Muscle layer of duodenum (tissue), 2 donors: ENCODE measurements around the gene DEFB114.
A peak's percentile ranks its signal among the peaks of the same experiment; 100 is the strongest.

ENCODE experiments used
- H3K27ac ChIP-seq: one replicate; pipeline ENCODE4 v1.7.0; 2013; ENCODE audit warnings: mild to moderate bottlenecking, low read length
- H3K27me3 ChIP-seq: one replicate; pipeline ENCODE4 v1.7.0; 2013; ENCODE audit warnings: low read depth, mild to moderate bottlenecking, control low read depth, low read length
- H3K36me3 ChIP-seq, 2 donors: one replicate each; pipeline ENCODE4 v1.7.0; 2013; ENCODE audit warnings: low read length in 2 of 2, control low read depth in 1 of 2, mild to moderate bottlenecking in 1 of 2; ENCODE audit not compliant: insufficient read depth in 2 of 2, control insufficient read depth in 1 of 2
- H3K4me1 ChIP-seq, 2 donors: one replicate each; pipeline ENCODE4 v1.7.0; 2013; ENCODE audit warnings: low read length in 2 of 2, mild to moderate bottlenecking in 2 of 2, control low read depth in 1 of 2, moderate library complexity in 1 of 2; ENCODE audit not compliant: insufficient read depth in 2 of 2, control insufficient read depth in 1 of 2
- H3K4me3 ChIP-seq, 2 donors: one replicate each; pipeline ENCODE4 v1.7.0; 2013; ENCODE audit warnings: low read length in 2 of 2, low read depth in 1 of 2, mild to moderate bottlenecking in 1 of 2
- H3K9me3 ChIP-seq, 2 donors: one replicate each; pipeline ENCODE4 v1.7.0; 2013; ENCODE audit warnings: low read length in 2 of 2, control low read depth in 1 of 2, mild to moderate bottlenecking in 1 of 2; ENCODE audit not compliant: control insufficient read depth in 1 of 2
- donor health status: healthy.

The DEFB114 gene

GRCh38 chr6:49964064-49964463 lies at the start of gene DEFB114:
Gene DEFB114 (minus strand): TSS chr6:49964164. CDS start chr6:49964105, 59 bp downstream.
- Histone ChIP-seq H3K36me3 (no peaks in the 10 kb centered on the region), H3K27ac (no peak within 1 kb of the TSS), H3K9me3 (no peaks in the 10 kb centered on the region), H3K27me3 (no peaks in the 10 kb centered on the region), H3K4me1 (no peaks in the 10 kb centered on the region), H3K4me3 (no peak within 1 kb of the TSS)

GRCh38 chr6:50007819-50008218 lies 43.9 kb upstream of the DEFB114 start:
- Histone ChIP-seq H3K36me3 (no peaks in the 10 kb centered on the region), H3K4me1 (no peaks in the 10 kb centered on the region), H3K27me3 (no peaks in the 10 kb centered on the region), H3K4me3 (no peak overlapping the region), H3K9me3 (no peaks in the 10 kb centered on the region), H3K27ac (no peak overlapping the region)

- Histone ChIP-seq H3K36me3 (no peaks in the 10 kb centered on the region), H3K27me3 (no peaks in the 10 kb centered on the region), H3K27ac (no peak overlapping the region), H3K4me1 (no peaks in the 10 kb centered on the region), H3K9me3 (no peaks in the 10 kb centered on the region), H3K4me3 (no peak overlapping the region)
These were observed 39.2 kb upstream of the DEFB114 start for GRCh38 chr6:50003139-50003538.

- Histone ChIP-seq H3K4me1 (no peaks in the 10 kb centered on the region), H3K36me3 (no peaks in the 10 kb centered on the region), H3K9me3 (no peaks in the 10 kb centered on the region), H3K27me3 (no peaks in the 10 kb centered on the region), H3K4me3 (no peak overlapping the region), H3K27ac (no peak overlapping the region)
These were observed 31.3 kb upstream of the DEFB114 start for GRCh38 chr6:49995278-49995677.

GRCh38 chr6:49988900-49989299 lies 24.9 kb upstream of the DEFB114 start:
- no peaks in the 10 kb centered on the region for H3K9me3 ChIP-seq
- H3K4me1 ChIP-seq = no peaks in the 10 kb centered on the region
- no peak overlapping the region for H3K27ac ChIP-seq

GRCh38 chr6:49987749-49988148 lies 23.8 kb upstream of the DEFB114 start:
- Histone ChIP-seq H3K27ac (no peak overlapping the region), H3K4me3 (no peak overlapping the region), H3K4me1 (no peaks in the 10 kb centered on the region), H3K36me3 (no peaks in the 10 kb centered on the region), H3K27me3 (no peaks in the 10 kb centered on the region), H3K9me3 (no peaks in the 10 kb centered on the region)

More at GRCh38 chr6:49988900-49989299, 24.9 kb upstream of the DEFB114 start:
- H3K27me3 ChIP-seq = no peaks in the 10 kb centered on the region
- H3K4me3 ChIP-seq = no peak overlapping the region
- no peaks in the 10 kb centered on the region for H3K36me3 ChIP-seq

GRCh38 chr6:49986551-49986950 lies 22.6 kb upstream of the DEFB114 start:
- no peaks in the 10 kb centered on the region for H3K9me3 ChIP-seq
- H3K4me1 ChIP-seq = peaks cover 0 to 4% of the 10 kb centered on the region in 2 donors
- no peak overlapping the region for H3K4me3 ChIP-seq
- H3K27ac ChIP-seq = no peak overlapping the region
- no peaks in the 10 kb centered on the region for H3K27me3 ChIP-seq
- no peaks in the 10 kb centered on the region for H3K36me3 ChIP-seq

GRCh38 chr6:49982046-49982445 lies 18.1 kb upstream of the DEFB114 start:
- H3K4me3 ChIP-seq = no peak overlapping the region
- no peaks in the 10 kb centered on the region for H3K36me3 ChIP-seq
- H3K27ac ChIP-seq = peak overlapping the region; percentile 2
- peaks cover 0 to 11% of the 10 kb centered on the region in 2 donors for H3K4me1 ChIP-seq
- H3K9me3 ChIP-seq = no peaks in the 10 kb centered on the region
- no peaks in the 10 kb centered on the region for H3K27me3 ChIP-seq

- Histone ChIP-seq H3K4me1 (peaks cover 0 to 11% of the 10 kb centered on the region in 2 donors), H3K9me3 (no peaks in the 10 kb centered on the region), H3K27me3 (no peaks in the 10 kb centered on the region), H3K27ac (no peak overlapping the region), H3K4me3 (no peak overlapping the region), H3K36me3 (no peaks in the 10 kb centered on the region)
These were observed 16.9 kb upstream of the DEFB114 start for GRCh38 chr6:49980898-49981297.

- H3K27me3 ChIP-seq = no peaks in the 10 kb centered on the region
- no peak overlapping the region for H3K4me3 ChIP-seq
- H3K9me3 ChIP-seq = no peaks in the 10 kb centered on the region
- H3K4me1 ChIP-seq = peaks cover 0 to 11% of the 10 kb centered on the region in 2 donors
- no peaks in the 10 kb centered on the region for H3K36me3 ChIP-seq
- no peak overlapping the region for H3K27ac ChIP-seq
These were observed 15.6 kb upstream of the DEFB114 start for GRCh38 chr6:49979584-49979983.

- H3K9me3 ChIP-seq = no peaks in the 10 kb centered on the region
- H3K27ac ChIP-seq = no peak overlapping the region
- H3K4me1 ChIP-seq = peaks cover 0 to 11% of the 10 kb centered on the region in 2 donors
- H3K36me3 ChIP-seq = no peaks in the 10 kb centered on the region
- H3K4me3 ChIP-seq = peak overlapping the region; percentile 54 to 64
- no peaks in the 10 kb centered on the region for H3K27me3 ChIP-seq
These were observed 14.6 kb upstream of the DEFB114 start for GRCh38 chr6:49978332-49979226.

- Histone ChIP-seq H3K9me3 (no peaks in the 10 kb centered on the region), H3K4me3 (no peak within 1 kb of the TSS), H3K36me3 (no peaks in the 10 kb centered on the region), H3K4me1 (no peaks in the 10 kb centered on the region), H3K27me3 (no peaks in the 10 kb centered on the region), H3K27ac (no peak within 1 kb of the TSS)
These were observed 5.6 kb upstream of the DEFB114 start, which contains the start of gene DEFB113 for GRCh38 chr6:49969605-49970004. Gene DEFB113 (minus strand): TSS chr6:49969625. CDS start chr6:49969625, 0 bp downstream.
